Activated T-cell treated with anti-CD3 and anti-CD28 coated beads for 1 hour (primary cell): ENCODE measurements around the gene SEC61B.

Source experiments
- DNase-seq: peaks from one replicate; pipeline ENCODE4 v3.0.0-alpha.2; 2020; ENCODE audit warnings: low read depth

Gene SEC61B

DNA sequence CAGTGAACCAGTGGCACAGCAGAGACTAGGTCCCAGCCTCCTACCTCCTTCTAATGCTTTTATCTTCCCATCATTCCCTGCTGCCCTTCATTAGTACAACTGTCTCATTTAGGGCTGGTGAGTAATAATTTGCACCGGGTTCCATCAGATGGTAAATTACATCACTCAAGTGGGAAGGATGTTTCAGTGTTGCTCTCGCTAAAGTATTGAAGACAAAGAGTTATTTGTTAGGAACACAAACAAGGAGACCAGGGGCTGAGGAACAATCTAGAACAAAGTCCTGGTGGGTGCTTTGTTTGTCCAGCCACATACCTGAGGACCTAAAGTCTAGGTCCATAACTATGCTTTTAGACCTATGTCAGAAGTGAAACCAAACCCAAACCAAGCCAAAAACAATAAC lies 52.4 kb downstream of the SEC61B start:
- DNase-seq, result no peak
